Activated T-cell treated with anti-CD3 and anti-CD28 coated beads, Interleukin-2, amount 50 U/mL, for 24 hours (primary cell): ENCODE data around the gene METTL9.
"Not testable (repeated sequence)": the region's sequence is repeated elsewhere in the genome, so short reads cannot be mapped to it uniquely, and the experiment has no call there.

Experiments used
- DNase-seq: peaks from one replicate; pipeline ENCODE4 v3.0.0-alpha.2; 2020
- H3K27ac Mint-ChIP-seq: 2 replicates; pipeline ENCODE4 v1.8.0; 2020; ENCODE audit warnings: mild to moderate bottlenecking, mixed read lengths
- H3K27me3 Mint-ChIP-seq: 2 replicates; pipeline ENCODE4 v1.8.0; 2020; ENCODE audit warnings: mixed read lengths
- H3K36me3 Mint-ChIP-seq: 2 replicates; pipeline ENCODE4 v1.8.0; 2020; ENCODE audit warnings: low read depth, mixed read lengths
- H3K4me1 Mint-ChIP-seq: 2 replicates; pipeline ENCODE4 v1.8.0; 2020; ENCODE audit warnings: low read depth, mixed read lengths
- H3K4me3 Mint-ChIP-seq: 2 replicates; pipeline ENCODE4 v1.8.0; 2020; ENCODE audit warnings: mild to moderate bottlenecking, moderate library complexity, mixed read lengths
- H3K9me3 Mint-ChIP-seq: 2 replicates; pipeline ENCODE4 v1.8.0; 2020; ENCODE audit warnings: mixed read lengths

The METTL9 gene

DNA sequence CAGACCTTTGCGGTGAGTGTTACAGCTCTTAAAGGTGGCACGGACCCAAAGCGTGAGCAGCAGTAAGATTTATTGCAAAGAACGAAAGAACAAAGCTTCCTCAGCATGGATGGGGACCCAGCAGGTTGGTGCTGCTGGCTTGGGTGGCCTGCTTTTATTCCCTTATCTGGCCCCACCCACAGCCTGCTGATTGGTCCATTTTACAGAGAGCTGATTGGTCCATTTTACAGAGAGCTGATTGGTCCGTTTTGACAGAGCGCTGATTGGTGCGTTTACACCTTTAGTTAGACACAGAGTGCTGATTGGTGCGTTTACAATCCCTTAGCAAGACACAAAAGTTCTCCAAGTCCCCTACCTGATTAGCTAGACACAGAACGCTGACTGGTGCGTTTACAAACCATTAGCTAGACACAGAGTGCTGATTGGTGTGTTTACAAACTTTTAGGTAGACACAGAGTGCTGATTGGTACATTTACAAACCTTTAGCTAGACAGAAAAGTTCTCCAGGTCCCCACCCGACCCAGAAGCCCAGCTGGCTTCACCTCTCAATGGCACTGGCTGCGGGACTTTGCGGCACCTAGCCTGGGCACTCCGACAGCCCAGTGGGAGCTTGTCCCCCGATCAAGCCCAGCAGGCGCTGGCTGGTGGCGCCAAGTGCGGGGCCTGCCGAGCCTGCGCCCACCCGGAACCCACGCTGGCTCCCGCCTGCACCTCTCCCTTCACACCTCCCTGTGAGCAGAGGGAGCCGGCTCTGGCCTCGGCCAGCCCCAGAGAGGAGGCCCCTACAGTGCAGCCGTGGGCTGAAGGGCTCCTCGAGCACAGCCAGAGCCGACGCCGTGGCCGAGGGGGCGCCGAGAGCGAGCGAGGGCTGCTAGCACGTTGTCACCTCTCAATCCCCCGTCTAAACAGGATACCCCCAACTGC lies 30.5 kb downstream of the METTL9 start:
- not testable (repeated sequence) for H3K9me3 Mint-ChIP-seq, H3K4me3 Mint-ChIP-seq, H3K27ac Mint-ChIP-seq, DNase-seq, H3K27me3 Mint-ChIP-seq
- H3K4me1 Mint-ChIP-seq = peaks cover 46% of the 10 kb centered on the region
- H3K36me3 Mint-ChIP-seq = peaks cover 69% of the 10 kb centered on the region

DNA sequence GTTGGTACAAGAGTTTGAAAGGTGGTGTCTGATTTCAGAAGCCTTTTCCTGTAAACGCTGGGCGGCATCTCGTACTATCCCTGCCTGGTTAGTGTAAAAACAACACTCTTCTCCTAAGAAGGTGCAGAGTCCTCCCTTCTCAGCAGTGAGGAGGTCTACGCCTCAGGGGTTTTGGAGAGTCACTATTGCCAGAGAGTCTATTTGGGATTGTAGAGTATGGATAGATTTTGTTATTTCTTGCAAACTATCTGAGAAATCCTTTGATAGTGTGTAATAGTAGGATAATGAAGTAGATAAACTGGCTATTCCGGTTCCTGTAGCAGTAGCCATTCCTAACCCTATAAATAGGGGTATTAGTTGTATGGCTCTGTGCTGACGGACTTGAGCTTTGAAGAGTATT lies 31.5 kb downstream of the METTL9 start:
- not testable (repeated sequence) for H3K4me3 Mint-ChIP-seq, H3K27me3 Mint-ChIP-seq, H3K9me3 Mint-ChIP-seq, DNase-seq, H3K27ac Mint-ChIP-seq
- H3K4me1 Mint-ChIP-seq = peaks cover 37% of the 10 kb centered on the region
- H3K36me3 Mint-ChIP-seq = peaks cover 69% of the 10 kb centered on the region

DNA sequence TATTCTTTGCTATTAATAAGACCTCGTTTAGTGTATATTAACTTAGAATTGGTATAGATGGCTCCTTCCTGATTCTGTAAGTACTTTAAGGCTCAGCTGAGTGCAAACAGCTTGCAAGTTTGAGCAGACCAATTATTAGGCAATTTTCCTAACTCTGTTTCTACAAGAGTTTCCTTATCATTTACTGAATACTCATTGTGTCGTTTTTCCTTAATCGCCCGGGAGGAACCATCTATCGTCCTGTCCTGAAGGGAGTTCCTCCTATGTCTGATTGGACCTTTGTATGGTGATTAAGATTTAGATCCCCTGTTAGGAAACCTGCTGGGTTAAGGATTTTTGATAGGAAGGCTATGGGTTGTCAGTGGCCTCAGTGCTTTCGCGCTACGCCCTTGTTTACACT lies 32.0 kb downstream of the METTL9 start:
- not testable (repeated sequence) for H3K9me3 Mint-ChIP-seq, DNase-seq, H3K27ac Mint-ChIP-seq, H3K4me3 Mint-ChIP-seq, H3K27me3 Mint-ChIP-seq
- Mint-ChIP-seq H3K4me1 (peaks cover 32% of the 10 kb centered on the region), H3K36me3 (peaks cover 69% of the 10 kb centered on the region)

DNA sequence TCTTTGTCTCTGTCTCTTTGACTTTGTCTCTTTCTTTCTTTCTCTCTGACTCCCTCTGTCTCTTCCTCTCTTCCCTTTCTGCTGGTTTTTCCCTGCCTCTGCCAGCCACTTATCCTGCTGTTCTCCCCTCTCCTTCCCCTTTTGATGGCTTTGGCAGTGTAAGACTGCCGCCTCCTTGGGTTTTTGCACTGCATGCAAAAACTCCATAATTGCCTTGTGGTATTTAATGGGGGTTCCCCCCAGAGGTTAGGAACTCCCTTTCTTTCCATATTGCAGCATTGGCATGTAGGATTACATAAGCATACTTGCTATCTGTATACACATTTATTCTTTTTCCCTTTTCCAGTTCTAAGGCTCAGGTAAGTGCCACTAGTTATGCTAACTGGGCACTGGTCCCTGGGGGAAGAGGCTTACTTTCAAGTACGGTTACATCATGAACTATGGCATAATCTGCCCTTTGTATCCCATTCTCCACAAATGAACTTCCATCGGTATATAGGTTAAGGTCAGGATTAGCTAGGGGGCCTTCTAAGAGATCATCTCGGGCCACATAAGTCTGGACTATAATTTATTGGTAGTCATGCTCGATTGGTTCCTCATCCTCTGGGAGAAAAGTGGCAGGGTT lies 32.7 kb downstream of the METTL9 start:
- H3K27me3 Mint-ChIP-seq, H3K9me3 Mint-ChIP-seq, H3K4me3 Mint-ChIP-seq, DNase-seq, H3K27ac Mint-ChIP-seq: not testable (repeated sequence)
- peaks cover 65% of the 10 kb centered on the region for H3K36me3 Mint-ChIP-seq
- H3K4me1 Mint-ChIP-seq = peaks cover 30% of the 10 kb centered on the region

DNA sequence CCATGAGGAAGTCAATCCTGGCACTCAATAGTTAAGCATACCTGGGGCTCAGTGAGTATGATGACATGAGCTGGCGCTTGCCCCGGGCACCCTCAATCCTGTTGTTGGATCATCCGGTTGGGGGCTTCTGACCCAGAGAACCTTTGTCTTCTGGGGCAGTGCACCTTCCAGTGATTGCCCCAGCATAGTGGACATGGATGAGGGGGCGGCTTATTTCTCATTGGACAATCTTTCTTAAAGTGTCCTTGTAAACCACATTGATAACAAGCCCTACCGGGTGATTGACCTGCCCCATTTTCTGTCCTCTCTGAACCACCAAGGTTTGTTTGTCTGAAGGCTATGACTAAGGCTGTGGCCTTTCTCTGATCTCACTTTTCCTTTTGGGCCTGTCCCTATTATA lies 34.8 kb downstream of the METTL9 start:
- no peak for DNase-seq
- no peaks in the 10 kb centered on the region for H3K27me3 Mint-ChIP-seq

DNA sequence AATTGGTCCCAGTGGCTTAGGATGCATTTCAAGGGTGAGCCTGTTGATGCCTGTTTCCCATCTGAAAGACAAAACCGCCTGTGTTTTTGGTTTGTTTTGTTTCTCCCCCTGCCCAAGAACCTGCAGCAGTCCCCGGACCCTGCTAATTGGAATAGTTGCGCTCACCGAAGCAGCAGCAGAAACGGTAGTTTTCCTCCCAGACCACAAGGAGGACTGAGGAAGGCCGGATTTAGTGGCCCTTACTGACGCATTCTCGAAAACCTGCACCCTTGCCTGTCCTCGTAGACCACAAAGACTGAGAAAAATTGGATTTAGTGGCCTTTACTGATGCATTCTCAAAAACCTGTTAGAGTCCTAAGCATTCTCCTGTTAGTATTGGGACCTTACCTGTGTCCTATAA lies 36.3 kb downstream of the METTL9 start:
- H3K36me3 Mint-ChIP-seq = peaks cover 37% of the 10 kb centered on the region
- H3K27ac Mint-ChIP-seq = peak overlapping the region; percentile 47
- not testable (repeated sequence) for DNase-seq, H3K4me3 Mint-ChIP-seq, H3K9me3 Mint-ChIP-seq, H3K27me3 Mint-ChIP-seq
- H3K4me1 Mint-ChIP-seq = peaks cover 50% of the 10 kb centered on the region

More for the DNA sequence above, 34.8 kb downstream of the METTL9 start:
- Mint-ChIP-seq H3K4me3 (no peak overlapping the region), H3K36me3 (peaks cover 46% of the 10 kb centered on the region), H3K4me1 (peaks cover 46% of the 10 kb centered on the region), H3K27ac (peak overlapping the region; percentile 27), H3K9me3 (peaks cover 2% of the 10 kb centered on the region)

DNA sequence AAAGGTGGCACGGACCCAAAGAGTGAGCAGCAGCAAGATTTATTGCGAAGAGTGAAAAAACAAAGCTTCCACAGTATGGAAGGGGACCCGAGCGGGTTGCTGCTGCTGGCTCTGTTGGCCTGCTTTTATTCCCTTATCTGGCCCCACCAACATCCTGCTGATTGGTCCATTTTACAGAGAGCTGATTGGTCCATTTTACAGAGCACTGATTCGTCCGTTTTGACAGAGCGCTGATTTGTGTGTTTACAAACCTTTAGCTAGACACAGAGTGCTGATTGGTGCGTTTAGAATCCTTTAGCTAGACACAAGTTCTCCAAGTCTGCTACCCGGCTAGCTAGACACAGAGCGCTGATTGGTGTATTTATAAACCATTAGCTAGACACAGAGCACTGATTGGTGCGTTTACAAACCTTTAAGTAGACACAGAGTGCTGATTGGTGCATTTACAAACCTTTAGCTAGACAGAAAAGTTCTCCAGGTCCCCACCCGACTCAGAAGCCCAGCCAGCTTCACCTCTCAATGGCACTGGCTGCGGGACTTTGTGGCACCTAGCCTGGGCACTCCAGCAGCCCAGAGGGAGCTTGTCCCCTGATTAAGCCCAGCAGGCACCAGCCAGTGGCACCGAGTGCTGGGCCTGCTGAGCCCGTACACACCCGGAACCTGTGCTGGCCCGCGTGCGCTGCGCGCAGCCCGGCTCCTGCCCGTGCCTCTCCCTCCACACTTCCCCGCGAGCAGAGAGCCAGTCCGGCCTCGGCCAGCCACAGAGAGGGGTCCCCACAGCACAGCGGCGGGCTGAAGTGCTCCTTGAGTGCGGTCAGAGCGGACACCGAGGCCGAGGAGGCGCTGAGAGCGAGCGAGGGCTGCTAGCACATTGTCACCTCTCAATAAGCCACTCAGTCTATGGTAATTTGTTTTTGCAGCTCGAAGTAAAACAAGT lies 37.9 kb downstream of the METTL9 start:
- Mint-ChIP-seq H3K4me3 (no peak overlapping the region), H3K27ac (peak overlapping the region; percentile 63), H3K4me1 (peaks cover 46% of the 10 kb centered on the region), H3K27me3 (no peaks in the 10 kb centered on the region), H3K9me3 (no peaks in the 10 kb centered on the region), H3K36me3 (peaks cover 38% of the 10 kb centered on the region)
- DNase-seq = no peak

DNA sequence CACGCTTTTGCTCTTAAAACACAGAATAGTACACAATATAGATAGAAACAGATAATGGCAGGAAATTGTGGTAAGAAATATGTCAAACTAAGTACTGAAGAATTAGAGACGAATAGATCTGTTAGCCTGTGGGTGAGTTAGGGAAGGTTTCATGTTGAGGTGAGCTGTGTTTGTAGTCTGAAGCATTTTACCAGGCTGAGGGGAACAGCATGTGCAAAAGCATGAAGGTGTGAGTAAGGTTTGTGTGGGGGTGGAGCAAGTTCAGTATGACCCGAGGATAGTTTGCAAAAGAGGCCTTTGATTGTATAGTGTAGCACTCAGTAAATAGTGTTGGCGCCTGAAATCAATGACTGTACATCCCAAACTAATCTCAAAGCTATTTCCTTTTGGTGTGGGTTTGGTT lies 39.2 kb downstream of the METTL9 start:
- DNase-seq = no peak
- H3K4me1 Mint-ChIP-seq = peaks cover 44% of the 10 kb centered on the region
- peaks cover 33% of the 10 kb centered on the region for H3K36me3 Mint-ChIP-seq
- H3K4me3 Mint-ChIP-seq = no peak overlapping the region
- H3K27me3 Mint-ChIP-seq = no peaks in the 10 kb centered on the region
- H3K9me3 Mint-ChIP-seq = no peaks in the 10 kb centered on the region
- H3K27ac Mint-ChIP-seq = peak overlapping the region; percentile 63

DNA sequence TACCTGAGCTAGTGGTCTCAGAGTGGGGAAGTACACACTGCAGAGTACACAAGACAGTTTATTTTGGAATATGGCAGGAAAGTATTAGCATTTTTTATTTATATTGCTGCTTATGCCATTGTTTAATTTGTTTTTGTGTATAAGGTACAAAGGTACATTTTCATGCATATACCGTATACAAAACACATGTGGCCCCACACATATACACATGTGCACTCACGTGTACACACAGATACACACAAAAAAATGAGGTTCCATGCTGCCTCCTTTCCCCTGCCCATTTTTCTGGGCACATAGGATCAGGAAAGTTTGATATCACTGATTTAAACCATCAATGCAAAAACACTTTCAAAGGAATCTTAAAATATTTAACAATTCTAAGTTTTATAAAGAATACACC lies 40.1 kb downstream of the METTL9 start:
- Mint-ChIP-seq H3K36me3 (peaks cover 26% of the 10 kb centered on the region), H3K4me1 (peaks cover 45% of the 10 kb centered on the region), H3K27ac (no peak overlapping the region), H3K9me3 (no peaks in the 10 kb centered on the region), H3K4me3 (no peak overlapping the region), H3K27me3 (no peaks in the 10 kb centered on the region)
- no peak for DNase-seq

DNA sequence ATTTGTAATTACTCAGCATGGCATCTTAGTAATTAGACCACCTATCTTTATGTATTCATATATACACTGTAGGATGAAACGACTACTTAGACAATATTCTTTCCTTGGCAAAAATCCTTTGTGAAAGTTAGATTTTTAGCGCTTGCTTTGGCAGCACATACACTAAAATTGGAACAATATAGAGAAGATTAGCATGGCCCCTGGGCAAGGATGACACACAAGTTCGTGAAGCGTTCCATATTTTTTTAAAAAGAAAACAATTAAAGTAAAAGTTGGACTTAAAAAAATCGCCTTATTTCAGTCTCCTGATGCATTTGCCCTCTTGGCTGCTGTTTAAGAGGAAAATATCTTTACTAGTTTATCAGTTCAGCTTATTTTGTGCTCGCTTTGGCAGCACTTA lies 42.5 kb downstream of the METTL9 start:
- Mint-ChIP-seq H3K27me3 (no peaks in the 10 kb centered on the region), H3K27ac (no peak overlapping the region)

DNA sequence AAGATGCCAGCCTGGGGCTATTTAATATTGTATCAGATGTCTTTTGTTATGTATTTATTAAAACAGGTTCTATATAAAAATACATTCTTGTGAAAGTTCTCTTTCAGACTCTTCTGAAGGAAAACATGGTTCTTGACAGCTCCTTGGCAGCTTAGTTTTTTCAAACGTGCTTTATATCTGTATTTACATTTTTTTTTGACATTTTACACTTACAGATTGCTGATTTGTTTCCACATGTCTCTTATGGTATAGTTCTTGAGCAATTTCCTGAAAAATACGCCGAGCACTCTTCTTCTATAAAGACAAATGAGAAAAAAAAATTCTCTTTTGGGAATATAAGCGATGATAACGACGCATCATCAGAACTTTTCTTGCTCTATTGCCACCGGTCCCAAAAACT lies 43.5 kb downstream of the METTL9 start:
- DNase-seq = no peak
- no peak overlapping the region for H3K27ac Mint-ChIP-seq
- H3K27me3 Mint-ChIP-seq = no peaks in the 10 kb centered on the region
- H3K4me1 Mint-ChIP-seq = peaks cover 64% of the 10 kb centered on the region
- no peak overlapping the region for H3K4me3 Mint-ChIP-seq
- H3K36me3 Mint-ChIP-seq = peaks cover 4% of the 10 kb centered on the region
- no peaks in the 10 kb centered on the region for H3K9me3 Mint-ChIP-seq

More for the DNA sequence above, 42.5 kb downstream of the METTL9 start:
- peaks cover 64% of the 10 kb centered on the region for H3K4me1 Mint-ChIP-seq
- no peaks in the 10 kb centered on the region for H3K9me3 Mint-ChIP-seq
- no peak overlapping the region for H3K4me3 Mint-ChIP-seq
- no peak for DNase-seq
- peaks cover 6% of the 10 kb centered on the region for H3K36me3 Mint-ChIP-seq

DNA sequence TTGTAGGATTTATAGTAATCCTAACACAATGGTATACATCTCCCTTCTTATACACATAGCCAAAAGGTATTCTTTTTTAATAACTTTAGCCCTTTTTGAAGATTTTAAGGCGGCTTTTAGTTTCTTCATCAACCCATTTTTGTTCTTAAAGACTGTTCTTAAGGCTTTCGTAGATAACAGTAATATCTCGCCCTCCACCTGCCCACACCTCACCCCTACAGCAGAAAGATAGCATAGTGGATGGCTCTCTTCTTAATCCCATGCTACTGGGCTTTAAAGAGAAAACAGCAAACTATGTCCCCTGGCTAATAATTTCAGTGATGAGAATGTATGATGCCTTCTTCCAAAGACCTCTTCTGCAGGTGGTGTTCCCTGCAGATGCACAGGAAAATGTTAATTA lies 44.4 kb downstream of the METTL9 start:
- Mint-ChIP-seq H3K9me3 (no peaks in the 10 kb centered on the region), H3K4me3 (no peak overlapping the region), H3K27ac (no peak overlapping the region), H3K27me3 (no peaks in the 10 kb centered on the region), H3K36me3 (peaks cover 6% of the 10 kb centered on the region), H3K4me1 (peaks cover 64% of the 10 kb centered on the region)
- no peak for DNase-seq

DNA sequence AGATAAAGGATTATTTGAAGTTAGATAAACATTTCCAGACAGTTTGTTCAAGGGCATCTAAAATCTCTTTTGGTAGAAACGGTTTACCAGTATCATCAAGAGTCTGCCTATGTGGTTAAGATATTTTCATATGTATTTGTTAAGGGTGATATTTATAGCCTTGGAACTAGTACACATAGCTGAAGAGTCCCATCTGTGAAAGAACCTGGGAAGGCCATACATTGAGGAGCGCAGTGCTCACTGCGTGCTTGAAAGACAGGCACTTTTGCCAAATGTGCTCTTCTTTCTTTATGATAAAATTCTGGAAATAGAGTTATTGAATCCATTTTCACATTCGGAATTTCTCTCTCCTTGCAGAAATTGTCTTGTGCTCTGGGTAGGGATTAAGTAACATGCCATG lies 45.3 kb downstream of the METTL9 start:
- Mint-ChIP-seq H3K9me3 (no peaks in the 10 kb centered on the region), H3K4me3 (peak overlapping the region; percentile 77), H3K4me1 (peaks cover 62% of the 10 kb centered on the region), H3K27ac (peak overlapping the region; percentile 95), H3K27me3 (no peaks in the 10 kb centered on the region), H3K36me3 (peaks cover 6% of the 10 kb centered on the region)
- no peak for DNase-seq

DNA sequence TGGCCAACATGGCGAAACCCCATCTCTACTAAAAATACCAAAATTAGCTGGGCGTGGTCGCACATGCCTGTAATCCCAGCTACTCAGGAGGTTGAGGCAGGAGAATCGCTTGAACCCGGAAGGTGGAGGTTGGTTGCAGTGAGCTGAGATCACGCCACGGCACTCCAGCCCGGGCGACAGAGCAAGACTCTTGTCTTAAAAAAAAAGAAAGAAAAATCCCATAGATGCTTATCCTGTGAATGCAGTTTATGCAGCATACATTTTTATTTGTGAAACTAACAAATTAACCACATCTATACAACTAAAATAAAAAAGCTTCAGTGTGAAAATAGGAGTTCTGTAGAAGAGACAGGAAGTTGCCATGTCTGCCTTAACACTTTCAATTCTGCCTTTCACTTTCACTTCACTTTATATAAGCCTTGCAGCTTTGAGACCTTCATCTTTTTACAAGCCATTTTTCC lies 45.9 kb downstream of the METTL9 start:
- DNase-seq = peak; percentile 61
- H3K9me3 Mint-ChIP-seq = no peaks in the 10 kb centered on the region
- H3K4me1 Mint-ChIP-seq = peaks cover 64% of the 10 kb centered on the region
- peak overlapping the region; percentile 95 for H3K27ac Mint-ChIP-seq
- peak overlapping the region; percentile 77 for H3K4me3 Mint-ChIP-seq
- peaks cover 6% of the 10 kb centered on the region for H3K36me3 Mint-ChIP-seq
- H3K27me3 Mint-ChIP-seq = no peaks in the 10 kb centered on the region
